Upper lobe of left lung (tissue), 6 donors: ENCODE measurements around the gene ZNF519. TPM values are rescaled to one million over a fixed set of nuclear protein-coding genes. Genes with fewer than 3 reads are reported as not detected.

Experiments
- ATAC-seq, 2 donors: fragments of 200-7000 bp; cut with Tn5 transposase; one replicate each; pipeline ENCODE4 v1.9.1; 2022; ENCODE audit warnings: mild to moderate bottlenecking in 2 of 2, moderate library complexity in 2 of 2; ENCODE audit not compliant: low FRiP score in 2 of 2
- DNase-seq, 2 donors: peaks; one replicate each; pipeline ENCODE4 v3.0.0-alpha.2; 2019 to 2020
- H3K27ac ChIP-seq, 4 donors: fragments of 200-600 bp; sonication (generic); one replicate each; pipeline ENCODE4 v1.5.1; 2016 to 2019
- H3K27me3 ChIP-seq, 4 donors: fragments of 200-600 bp; sonication (generic); one replicate each; pipeline ENCODE4 v1.5.1; 2017 to 2019
- H3K36me3 ChIP-seq, 4 donors: fragments of 200-600 bp; sonication (generic); one replicate each; pipeline ENCODE4 v1.5.1; 2016 to 2019
- H3K4me1 ChIP-seq, 4 donors: fragments of 200-600 bp; sonication (generic); one replicate each; pipeline ENCODE4 v1.5.1; 2018 to 2019
- H3K4me3 ChIP-seq, 4 donors: fragments of 200-600 bp; sonication (generic); one replicate each; pipeline ENCODE4 v1.5.1; 2017 to 2019; ENCODE audit warnings: mild to moderate bottlenecking in 2 of 4, moderate library complexity in 1 of 4
- H3K9me3 ChIP-seq, 4 donors: fragments of 200-600 bp; sonication (generic); one replicate each; pipeline ENCODE4 v1.5.1; 2018 to 2019
- CTCF ChIP-seq, 6 experiments: fragments of 450-650 bp in 4 of 6; fragments of 200-600 bp in 2 of 6; sonication (generic) in 2 of 6; IDR thresholded peaks; one replicate each; pipeline ENCODE4 v1.5.1; 2016 to 2019; ENCODE audit warnings: antibody characterized with exemption in 6 of 6
- EP300 ChIP-seq, 4 donors: sonication (generic); formaldehyde crosslinking; IDR thresholded peaks; one replicate each; pipeline ENCODE4 v1.5.1; 2017; ENCODE audit warnings: antibody characterized with exemption in 4 of 4, control low read depth in 2 of 4
- POLR2A ChIP-seq, 4 donors: fragments of 450-650 bp; IDR thresholded peaks; one replicate each; pipeline ENCODE4 v1.5.1; 2016 to 2017; ENCODE audit warnings: antibody characterized with exemption in 4 of 4, mild to moderate bottlenecking in 2 of 4
- POLR2AphosphoS5 ChIP-seq, 2 donors: sonication (generic); formaldehyde crosslinking; IDR thresholded peaks; one replicate each; pipeline ENCODE4 v1.5.1; 2017; ENCODE audit warnings: antibody characterized with exemption in 2 of 2
- WGBS, 2 donors: methylation state at CpG; one replicate each; pipeline ENCODE4 v1.1.5; 2017 to 2018; 5-methylcytosine and 5-hydroxymethylcytosine counted together
- total RNA-seq, 6 donors: library from RNA; depleted of rRNA in 4 of 6; stranded (reverse); fragments of >200 nt in 4 of 6; gene quantifications; one replicate each; pipeline versions ENCODE4 v1.1.0 to v1.2.1, GENCODE V29; 2016 to 2021
- donor health status: DM: no; HTN: no; CAD: no; lungs with moderate emphysema.
- donor health status: DM: no; HTN: yes; CAD: no; lungs with severe emphysema.

The ZNF519 gene
- total RNA-seq, 6 donors from 2014 or later = 1.4 to 8.4 (median 5.0) TPM

GRCh38 chr18:14085770-14086457, 46.3 kb downstream of the ZNF519 start:
- TF ChIP-seq EP300 (IDR thresholded peaks at IDR 0.05) (no peak), CTCF (IDR thresholded peaks at IDR 0.05) (no peak), POLR2AphosphoS5 (IDR thresholded peaks at IDR 0.05) (no peak), POLR2A (IDR thresholded peaks at IDR 0.05) (no peak)
- DNase-seq (no peak), ATAC-seq (peak; percentile 45 to 64)
- WGBS, 2 donors = 79 to 100% methylated on average over 3 to 7 of the region's 9 CpGs
- Histone ChIP-seq H3K4me1 (peaks cover 0 to 3% (median 0%) of the 10 kb centered on the region in 4 donors), H3K27me3 (no peaks in the 10 kb centered on the region), H3K9me3 (no peaks in the 10 kb centered on the region), H3K4me3 (no peak overlapping the region), H3K36me3 (no peaks in the 10 kb centered on the region), H3K27ac (no peak overlapping the region)

- ATAC-seq = no peak
- Histone ChIP-seq H3K27me3 (no peaks in the 10 kb centered on the region), H3K27ac (no peak overlapping the region), H3K9me3 (no peaks in the 10 kb centered on the region), H3K36me3 (no peaks in the 10 kb centered on the region), H3K4me3 (no peak overlapping the region), H3K4me1 (no peaks in the 10 kb centered on the region)
- 95 to 100% methylated on average over 3 of the region's 3 CpGs for WGBS, 2 donors
- TF ChIP-seq EP300 (IDR thresholded peaks at IDR 0.05) (no peak), POLR2A (IDR thresholded peaks at IDR 0.05) (no peak), CTCF (IDR thresholded peaks at IDR 0.05) (no peak), POLR2AphosphoS5 (IDR thresholded peaks at IDR 0.05) (no peak)
- no peak for DNase-seq
Measured at GRCh38 chr18:14075196-14075595, 57.0 kb downstream of the ZNF519 start.

- TF ChIP-seq POLR2A (IDR thresholded peaks at IDR 0.05) (no peak), CTCF (IDR thresholded peaks at IDR 0.05) (no peak), POLR2AphosphoS5 (IDR thresholded peaks at IDR 0.05) (no peak)
- Histone ChIP-seq H3K4me3 (no peak overlapping the region), H3K27ac (no peak overlapping the region), H3K36me3 (no peaks in the 10 kb centered on the region), H3K27me3 (no peaks in the 10 kb centered on the region), H3K4me1 (no peaks in the 10 kb centered on the region), H3K9me3 (no peaks in the 10 kb centered on the region)
- no peak for DNase-seq
- WGBS, 2 donors = 94 to 95% methylated on average over 5 of the region's 5 CpGs
- no peak for ATAC-seq
Measured at GRCh38 chr18:14074187-14074586, 58.0 kb downstream of the ZNF519 start.

GRCh38 chr18:14053661-14054060, 78.6 kb downstream of the ZNF519 start:
- Histone ChIP-seq H3K27me3 (no peaks in the 10 kb centered on the region), H3K4me1 (no peaks in the 10 kb centered on the region), H3K4me3 (no peak overlapping the region), H3K9me3 (peaks cover 0 to 7% (median 3%) of the 10 kb centered on the region in 4 donors), H3K27ac (no peak overlapping the region), H3K36me3 (no peaks in the 10 kb centered on the region)
- no peak for TF ChIP-seq CTCF (IDR thresholded peaks at IDR 0.05)
- TF ChIP-seq POLR2A (IDR thresholded peaks at IDR 0.05) = no peak
- no peak for TF ChIP-seq POLR2AphosphoS5 (IDR thresholded peaks at IDR 0.05)
- TF ChIP-seq EP300 (IDR thresholded peaks at IDR 0.05) = no peak
- WGBS, 2 donors = 76 to 87% methylated on average over 4 of the region's 4 CpGs
- no peak for DNase-seq
- peak in 1 of 2 donors; percentile 51 for ATAC-seq

Other genes starting within 250 kb of the ZNF519 start
- not detected for gene MC2R, start 216.9 kb downstream of the ZNF519 start, total RNA-seq